Epithelial cell of proximal tubule (primary cell): Measurements from ENCODE around the gene CHADL. TPM values are rescaled to one million over a fixed set of nuclear protein-coding genes. Genes with fewer than 3 reads are reported as not detected.
"Not testable (repeated sequence)": the region's sequence is repeated elsewhere in the genome, so short reads cannot be mapped to it uniquely, and the experiment has no call there.

Source experiments
- DNase-seq: peaks from one replicate; pipeline ENCODE4 v3.0.0-alpha.2; 2011; ENCODE audit warnings: low read depth
- H3K4me3 ChIP-seq: 2 replicates; pipeline ENCODE4 v1.5.1; 2011; ENCODE audit warnings: low read depth, mild to moderate bottlenecking, low read length
- CTCF ChIP-seq: conservative IDR thresholded peaks from 2 replicates; pipeline ENCODE4 v1.5.1; 2012; ENCODE audit warnings: low read depth, mild to moderate bottlenecking, low read length
- total RNA-seq: library from RNA; depleted of rRNA; stranded (reverse); fragments of >200 nt; gene quantifications from 2 replicates; pipeline ENCODE4 v1.2.3, GENCODE V29; 2015

The CHADL gene
- total RNA-seq, 1 donor from 2014 or later = 1.3 TPM

GRCh38 chr22:41193829-41194228 lies 46.9 kb downstream of the CHADL start:
- no peak overlapping the region for H3K4me3 ChIP-seq
- no peak for DNase-seq
- TF ChIP-seq CTCF = no peak

- TF ChIP-seq CTCF = no peak
- no peak overlapping the region for H3K4me3 ChIP-seq
- DNase-seq = no peak
These were observed 49.3 kb downstream of the CHADL start for GRCh38 chr22:41191467-41191866.

- no peak overlapping the region for H3K4me3 ChIP-seq
- no peak for TF ChIP-seq CTCF
- DNase-seq = no peak
These were observed 56.1 kb downstream of the CHADL start for GRCh38 chr22:41184679-41185078.

GRCh38 chr22:41181349-41182241 lies 59.1 kb downstream of the CHADL start:
- TF ChIP-seq CTCF = no peak
- H3K4me3 ChIP-seq = no peak overlapping the region
- no peak for DNase-seq

DNA sequence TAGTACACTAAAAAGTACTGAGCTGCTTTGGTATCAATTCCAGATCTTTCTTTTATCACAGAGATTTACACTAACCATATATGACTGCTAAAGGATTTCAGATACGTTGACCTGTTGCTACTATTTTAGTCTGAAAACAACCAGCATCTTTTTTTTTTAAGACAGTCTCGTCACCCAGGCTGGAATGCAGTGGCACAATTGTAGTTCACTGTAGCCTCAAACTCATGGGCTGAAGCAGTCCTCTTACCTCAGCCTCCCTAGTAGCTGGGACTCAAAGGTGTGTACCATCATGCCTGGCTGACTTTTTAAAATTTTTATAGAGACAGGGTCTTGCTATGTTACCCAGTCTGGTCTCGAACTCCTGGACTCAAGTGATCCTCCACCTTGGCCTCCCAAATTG lies 59.8 kb downstream of the CHADL start:
- no peak overlapping the region for H3K4me3 ChIP-seq
- DNase-seq = no peak
- no peak for TF ChIP-seq CTCF

- DNase-seq, H3K4me3 ChIP-seq: not testable (repeated sequence)
These were observed 60.4 kb downstream of the CHADL start for GRCh38 chr22:41180362-41180761.

Other genes with a start within 250 kb of the CHADL start
- gene EP300, start 148.3 kb downstream of the CHADL start, total RNA-seq = 17.1 and 30.0 TPM in 2 replicates
- 16.1 and 21.5 TPM in 2 replicates for gene L3MBTL2, start 35.6 kb downstream of the CHADL start, total RNA-seq
- gene RANGAP1, start 45.3 kb upstream of the CHADL start, total RNA-seq = 251 and 275 TPM in 2 replicates
- 55.6 and 75.5 TPM in 2 replicates for gene ZC3H7B, start 60.6 kb upstream of the CHADL start, total RNA-seq
- 0.81 and 1.8 TPM in 2 replicates for gene TEF, start 141.0 kb upstream of the CHADL start, total RNA-seq
- 31.8 and 33.4 TPM in 2 replicates for gene TOB2, start 205.9 kb upstream of the CHADL start, total RNA-seq
- gene PHF5A, start 227.8 kb upstream of the CHADL start, total RNA-seq = 61.1 and 82.3 TPM in 2 replicates
- 58.8 and 81.8 TPM in 2 replicates for gene ACO2, start 228.2 kb upstream of the CHADL start, total RNA-seq